Fibroblast of the conjunctiva (primary cell): ENCODE data around the gene KRTAP1-3.
"Not testable (repeated sequence)": the region's sequence is repeated elsewhere in the genome, so short reads cannot be mapped to it uniquely, and the experiment has no call there.

Source experiments
- DNase-seq: peaks from one replicate; pipeline ENCODE4 v3.0.0-alpha.2; 2010; ENCODE audit warnings: low read depth

Gene KRTAP1-3, protein sequence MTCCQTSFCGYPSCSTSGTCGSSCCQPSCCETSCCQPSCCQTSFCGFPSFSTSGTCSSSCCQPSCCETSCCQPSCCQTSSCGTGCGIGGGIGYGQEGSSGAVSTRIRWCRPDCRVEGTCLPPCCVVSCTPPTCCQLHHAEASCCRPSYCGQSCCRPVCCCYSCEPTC

DNA sequence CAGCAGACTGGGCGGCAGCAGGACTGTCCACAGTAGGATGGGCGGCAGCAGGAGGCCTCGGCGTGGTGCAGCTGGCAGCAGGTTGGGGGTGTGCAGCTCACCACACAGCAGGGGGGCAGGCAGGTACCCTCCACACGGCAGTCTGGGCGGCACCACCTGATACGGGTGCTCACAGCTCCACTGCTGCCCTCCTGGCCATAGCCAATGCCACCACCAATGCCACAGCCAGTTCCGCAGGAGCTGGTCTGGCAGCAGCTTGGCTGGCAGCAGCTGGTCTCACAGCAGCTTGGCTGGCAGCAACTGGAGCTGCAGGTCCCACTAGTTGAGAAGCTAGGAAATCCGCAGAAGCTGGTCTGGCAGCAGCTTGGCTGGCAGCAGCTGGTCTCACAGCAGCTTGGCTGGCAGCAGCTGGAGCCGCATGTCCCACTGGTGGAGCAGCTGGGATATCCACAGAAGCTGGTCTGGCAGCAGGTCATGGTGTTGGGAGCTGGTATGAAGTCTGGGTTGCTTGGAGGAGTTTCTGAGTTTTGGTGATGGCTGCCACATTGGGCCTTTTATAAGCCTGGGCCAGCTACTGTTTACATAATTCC, at the start of gene KRTAP1-3:
Gene KRTAP1-3, minus strand, starts transcription at position 529 of the 590 bp plus-strand sequence. Its CDS starts 53 bp downstream, at position 476.
- not testable (repeated sequence) for DNase-seq

DNA sequence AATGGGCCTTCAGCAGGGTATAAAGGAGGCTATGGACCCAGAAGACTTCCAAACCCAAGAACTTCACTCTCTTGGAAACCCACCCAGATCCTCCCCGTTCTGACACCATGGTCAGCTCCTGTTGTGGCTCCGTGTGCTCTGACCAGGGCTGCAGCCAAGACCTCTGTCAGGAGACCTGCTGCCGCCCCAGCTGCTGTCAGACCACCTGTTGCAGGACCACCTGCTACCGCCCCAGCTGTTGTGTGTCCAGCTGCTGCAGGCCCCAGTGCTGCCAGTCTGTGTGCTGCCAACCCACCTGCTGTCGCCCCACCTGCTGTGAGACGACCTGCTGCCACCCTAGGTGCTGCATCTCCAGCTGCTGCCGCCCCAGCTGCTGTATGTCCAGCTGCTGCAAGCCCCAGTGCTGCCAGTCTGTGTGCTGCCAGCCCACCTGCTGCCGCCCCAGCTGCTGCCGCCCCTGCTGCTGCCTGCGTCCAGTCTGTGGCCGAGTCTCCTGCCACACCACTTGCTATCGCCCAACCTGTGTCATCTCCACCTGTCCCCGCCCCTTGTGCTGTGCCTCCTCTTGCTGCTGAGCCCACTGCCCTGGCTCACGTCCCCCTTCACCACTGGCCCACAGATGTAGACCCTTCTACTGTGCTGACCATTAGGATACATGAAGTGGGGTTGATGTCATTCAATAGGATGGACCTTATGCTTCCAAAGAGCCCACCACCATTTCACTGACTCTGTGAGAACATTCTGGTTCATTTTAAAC, 49.6 kb upstream of the KRTAP1-3 start, which contains the start of gene KRTAP4-7:
Gene KRTAP4-7, plus strand, starts transcription at position 51 of the 757 bp plus-strand sequence. Its CDS starts 57 bp downstream, at position 108.
- DNase-seq = not testable (repeated sequence)

DNA sequence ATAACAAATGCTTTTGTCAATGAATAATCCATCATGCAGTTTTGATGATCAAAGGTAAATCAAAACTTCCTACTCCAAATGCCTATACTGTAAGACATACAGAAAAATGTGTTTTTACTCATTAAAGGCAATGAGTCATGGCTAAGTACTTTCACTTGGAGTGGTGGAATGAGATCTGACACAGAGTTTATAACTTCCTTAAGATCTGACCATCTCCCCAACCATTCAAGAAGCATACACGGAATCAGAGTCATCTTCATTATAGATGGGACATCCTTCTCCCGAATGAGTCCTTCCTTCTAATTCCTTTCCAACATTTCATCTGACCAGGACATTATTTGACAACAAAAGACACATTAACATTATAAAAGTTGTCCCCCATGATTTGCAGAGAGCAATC, 48.8 kb upstream of the KRTAP1-3 start:
- not testable (repeated sequence) for DNase-seq

DNA sequence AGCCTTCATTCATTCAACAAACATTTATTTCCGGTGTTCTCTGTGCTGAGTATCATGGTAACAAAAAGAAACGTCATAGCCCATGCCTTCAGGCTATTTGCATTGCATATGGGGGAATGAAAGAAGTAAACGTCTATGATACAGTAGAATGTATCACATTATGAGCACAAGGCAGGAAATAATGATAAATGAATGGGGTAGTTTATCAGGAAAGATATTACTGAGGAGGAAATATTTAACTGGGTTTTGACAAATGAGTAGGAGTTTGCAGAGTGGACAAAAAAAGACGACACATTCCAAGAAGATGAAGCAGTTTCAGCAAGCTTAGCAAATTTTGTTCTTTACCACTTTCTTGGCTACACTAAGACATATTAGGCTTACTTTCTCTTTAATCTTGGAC, 48.0 kb upstream of the KRTAP1-3 start:
- DNase-seq = no peak

DNA sequence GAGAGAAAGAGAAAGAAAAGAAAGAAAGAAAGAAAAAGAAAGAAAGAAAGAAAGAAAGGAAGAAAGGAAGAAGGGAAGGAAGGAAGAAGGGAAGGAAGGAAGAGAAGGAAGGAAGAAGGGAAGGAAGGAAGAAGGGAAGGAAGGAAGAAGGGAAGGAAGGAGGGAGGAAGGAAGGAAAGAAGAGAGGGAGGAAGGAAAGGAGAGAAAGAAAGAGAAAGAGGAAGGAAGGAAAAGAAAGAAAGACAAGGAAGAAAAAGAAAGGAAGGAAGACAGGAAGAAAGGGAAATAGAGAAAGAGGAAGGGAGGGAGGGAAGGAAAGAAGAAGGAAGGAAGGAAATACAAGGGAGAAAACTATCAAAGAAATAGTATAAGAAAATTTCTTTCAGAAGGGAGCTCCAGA, 42.1 kb upstream of the KRTAP1-3 start:
- no peak for DNase-seq

DNA sequence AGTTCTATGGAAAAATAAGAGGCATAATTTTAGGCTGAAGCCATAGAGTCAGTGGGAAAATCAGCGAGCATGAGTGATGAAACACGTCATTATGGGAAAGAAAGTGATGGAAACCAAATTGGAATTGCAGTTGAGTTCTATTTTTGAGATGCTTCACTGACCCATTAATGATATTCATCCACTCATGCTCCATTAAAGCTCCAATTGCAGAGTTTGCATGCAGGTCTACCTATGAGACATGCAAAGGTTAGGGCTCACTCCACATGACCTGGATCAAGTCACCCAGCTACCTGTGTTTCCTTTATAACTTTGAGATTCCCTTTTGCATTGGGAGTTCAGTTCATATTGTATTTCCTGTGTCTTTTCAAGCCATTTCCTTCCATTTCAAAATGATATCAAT, 39.0 kb upstream of the KRTAP1-3 start:
- no peak for DNase-seq

DNA sequence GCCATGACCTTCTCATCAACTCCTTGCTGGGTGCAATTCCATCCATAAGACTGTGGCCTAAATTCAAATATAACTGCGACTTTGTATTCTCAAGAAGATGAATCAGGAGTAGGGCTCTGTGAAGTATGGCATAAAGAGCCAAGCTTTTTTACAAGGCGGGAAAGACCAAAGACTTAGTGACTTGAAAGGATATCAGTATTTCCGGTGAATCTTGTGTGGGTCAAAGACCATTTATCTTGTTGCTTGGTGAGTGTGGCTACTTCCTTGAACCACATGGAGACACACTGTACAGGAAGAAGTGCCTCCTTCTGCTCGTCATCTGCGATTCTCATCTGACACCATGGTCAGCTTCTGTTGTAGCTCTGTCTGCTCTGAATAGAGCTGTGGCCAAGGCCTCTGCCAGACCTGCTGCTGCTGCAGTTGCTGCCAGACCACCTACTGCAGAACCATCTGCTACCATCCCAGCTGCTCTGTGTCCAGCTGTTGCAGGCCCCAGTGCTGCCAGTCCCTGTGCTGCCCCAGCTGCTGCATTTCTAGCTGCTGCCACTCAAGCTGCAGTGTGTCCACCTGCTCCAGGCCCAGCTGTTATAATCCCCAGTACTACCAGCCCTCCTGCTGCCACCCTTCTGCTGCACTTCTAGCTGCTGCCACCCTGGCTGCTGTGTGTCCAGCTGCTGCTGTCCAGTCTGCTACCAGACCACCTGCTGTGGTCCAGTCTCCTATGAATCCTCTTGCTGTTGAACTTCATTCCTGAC, 37.1 kb upstream of the KRTAP1-3 start:
- DNase-seq = no peak

DNA sequence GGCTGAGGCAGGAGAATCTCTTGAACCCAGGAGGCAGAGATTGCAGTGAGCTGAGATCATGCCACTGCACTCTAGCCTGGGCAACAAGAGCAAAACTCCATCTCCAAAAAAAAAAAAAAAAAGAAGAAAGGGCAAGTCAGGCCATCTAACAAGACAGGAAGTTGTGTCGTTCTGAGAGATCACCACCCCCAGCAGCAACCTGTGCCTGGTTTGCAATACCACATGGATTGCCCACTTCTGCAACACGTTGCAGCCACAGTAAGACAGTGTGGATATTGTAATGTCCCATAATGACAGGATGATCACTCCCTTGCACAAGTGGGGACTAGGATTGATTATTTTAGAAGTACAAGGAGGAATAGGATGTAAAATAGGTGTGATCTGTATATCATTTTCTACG, 34.4 kb upstream of the KRTAP1-3 start:
- no peak for DNase-seq

DNA sequence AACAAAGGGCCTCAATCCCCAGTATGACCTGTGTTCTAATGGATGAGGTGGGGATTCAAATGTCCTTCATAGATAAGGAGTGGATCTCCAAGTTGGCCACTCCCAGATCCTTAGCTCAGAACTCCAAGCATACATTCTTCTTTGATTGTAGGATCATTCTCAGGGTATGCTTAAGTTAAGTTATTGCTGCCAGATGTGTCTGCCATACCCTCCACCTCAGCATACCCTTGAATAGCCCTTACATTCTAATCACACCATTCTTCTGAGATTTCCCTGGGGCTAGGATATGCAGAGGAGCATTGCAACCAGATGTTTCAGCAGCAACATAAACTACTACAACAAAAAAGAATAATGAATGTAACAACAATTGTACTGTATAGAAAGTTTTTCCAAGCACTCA, 32.6 kb upstream of the KRTAP1-3 start:
- peak; percentile 59 for DNase-seq

DNA sequence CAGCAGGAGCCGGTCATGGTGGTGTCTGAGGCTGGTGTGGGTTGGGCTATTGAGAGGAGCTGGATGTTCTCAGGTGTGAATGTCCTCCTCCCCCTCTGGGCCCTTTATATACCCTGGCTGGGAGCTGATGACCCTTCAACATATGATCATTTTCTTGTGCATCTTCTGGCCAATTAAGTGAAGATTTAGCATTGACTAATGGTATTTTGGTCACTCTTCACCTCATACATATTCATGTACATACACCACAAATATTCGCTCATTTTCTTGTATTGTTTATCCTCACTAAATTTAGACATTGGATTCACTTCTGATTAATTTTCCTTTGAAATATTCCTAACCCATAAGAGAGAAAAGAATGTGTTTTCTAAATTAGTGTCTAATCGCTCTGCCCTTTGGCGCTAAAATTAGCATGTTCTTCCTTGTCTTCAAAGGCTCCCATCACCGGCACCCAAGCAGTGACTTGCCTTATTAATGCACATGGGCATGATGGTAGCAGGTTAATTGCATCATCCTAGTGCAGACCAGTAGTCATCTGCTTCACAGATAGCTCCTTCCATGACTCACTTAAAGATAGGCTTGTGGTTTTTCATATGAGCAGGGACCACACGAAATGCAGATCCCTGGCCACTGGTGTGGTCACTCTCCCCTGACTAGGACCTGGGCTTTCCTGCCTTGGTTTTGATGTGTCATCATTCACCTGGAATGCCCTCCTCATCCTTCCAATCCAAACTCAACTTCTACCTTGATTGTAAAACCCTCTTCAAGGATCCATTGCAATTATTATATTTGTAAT, 31.4 kb upstream of the KRTAP1-3 start, which contains the start of gene KRTAP2-4:
Gene KRTAP2-4, minus strand, starts transcription at position 51 of the 796 bp plus-strand sequence. Its CDS starts 34 bp downstream, at position 17.
- DNase-seq = no peak

DNA sequence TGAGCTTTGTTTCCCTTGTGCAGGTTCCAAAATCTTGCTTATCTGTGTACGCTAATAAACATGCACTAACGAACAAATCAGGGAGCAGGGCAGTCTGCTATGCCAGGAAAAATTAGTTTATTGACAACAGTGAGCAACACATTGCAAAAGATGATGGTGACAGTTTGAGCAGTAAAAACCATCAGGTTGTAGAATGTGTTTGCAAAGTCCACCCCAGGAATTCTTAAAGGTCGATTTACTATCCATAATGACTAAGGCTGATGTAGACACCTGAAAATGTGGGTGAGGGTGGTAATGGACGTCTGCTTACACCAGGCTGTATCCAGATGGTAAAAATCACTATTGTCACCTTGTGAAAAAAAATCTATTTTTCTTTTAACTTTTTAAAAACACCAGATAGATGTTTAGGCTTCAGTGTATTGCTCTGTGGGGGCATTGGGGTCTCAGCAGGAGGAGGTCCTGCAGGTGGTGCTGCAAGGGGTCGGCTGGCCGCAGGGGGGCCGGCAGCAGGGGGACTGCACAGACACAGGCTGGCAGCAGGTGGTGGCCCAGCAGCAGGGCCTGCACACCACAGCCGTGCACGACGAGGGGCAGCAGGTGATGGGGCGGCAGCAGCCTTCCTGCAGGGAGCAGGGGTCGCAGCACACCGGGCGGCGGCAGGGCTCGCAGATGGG, 30.5 kb upstream of the KRTAP1-3 start:
- DNase-seq = not testable (repeated sequence)

DNA sequence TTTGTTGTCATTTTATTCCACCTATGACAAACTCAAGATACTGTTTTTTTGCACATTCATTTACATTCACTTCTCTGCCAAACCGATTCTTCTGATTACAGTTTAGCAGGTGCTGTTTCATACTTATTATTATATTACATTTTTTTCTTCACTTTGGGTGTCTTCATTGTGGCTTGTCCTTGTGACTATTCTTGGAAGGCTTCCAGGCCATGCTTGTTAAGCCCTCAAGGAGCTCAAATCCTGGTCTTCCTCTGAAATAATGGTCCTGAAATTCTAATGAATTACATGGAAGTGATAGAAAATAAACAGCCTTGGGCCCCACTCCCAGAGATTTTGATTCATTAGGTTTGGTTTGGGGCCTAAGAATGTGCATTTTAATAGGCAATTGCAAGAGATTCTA, 29.6 kb upstream of the KRTAP1-3 start:
- DNase-seq = no peak

DNA sequence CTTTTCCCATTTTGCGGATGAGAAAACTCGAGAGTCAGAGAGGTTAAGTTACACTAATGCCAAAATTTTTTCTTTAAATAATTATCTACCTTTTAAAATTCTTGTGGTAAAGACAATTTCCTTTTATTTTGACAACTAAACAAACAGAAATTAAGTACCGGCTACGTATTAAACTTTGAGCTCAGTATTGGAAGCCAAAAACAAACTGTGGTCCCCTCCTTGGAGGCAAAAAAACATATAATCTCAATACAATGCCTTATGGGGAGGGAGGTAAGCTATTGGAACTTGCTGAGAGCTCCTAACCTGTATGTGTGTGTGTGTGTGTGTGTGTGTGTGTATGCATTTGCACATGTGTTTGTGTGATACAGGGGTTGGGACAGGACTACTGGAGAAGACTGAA, 28.8 kb upstream of the KRTAP1-3 start:
- no peak for DNase-seq

DNA sequence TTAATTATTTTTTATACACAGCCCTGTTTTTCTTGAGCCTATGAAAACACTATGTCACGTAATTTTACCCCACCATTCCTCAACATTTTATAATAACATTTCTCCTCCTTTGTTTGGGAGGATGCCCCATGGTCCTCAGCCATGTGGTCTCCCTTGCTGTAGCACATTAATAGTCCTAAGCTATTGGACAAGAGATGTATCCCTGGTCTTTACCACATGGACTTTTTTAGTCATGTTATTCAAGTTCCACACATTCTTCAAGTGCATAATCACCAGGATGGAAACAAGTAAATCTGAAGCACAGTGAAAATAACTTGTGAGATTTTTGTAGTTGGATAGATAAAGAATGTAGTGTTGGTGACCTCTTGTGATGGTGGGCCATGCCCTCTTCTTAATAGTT, 27.3 kb upstream of the KRTAP1-3 start:
- peak; percentile 75 for DNase-seq

DNA sequence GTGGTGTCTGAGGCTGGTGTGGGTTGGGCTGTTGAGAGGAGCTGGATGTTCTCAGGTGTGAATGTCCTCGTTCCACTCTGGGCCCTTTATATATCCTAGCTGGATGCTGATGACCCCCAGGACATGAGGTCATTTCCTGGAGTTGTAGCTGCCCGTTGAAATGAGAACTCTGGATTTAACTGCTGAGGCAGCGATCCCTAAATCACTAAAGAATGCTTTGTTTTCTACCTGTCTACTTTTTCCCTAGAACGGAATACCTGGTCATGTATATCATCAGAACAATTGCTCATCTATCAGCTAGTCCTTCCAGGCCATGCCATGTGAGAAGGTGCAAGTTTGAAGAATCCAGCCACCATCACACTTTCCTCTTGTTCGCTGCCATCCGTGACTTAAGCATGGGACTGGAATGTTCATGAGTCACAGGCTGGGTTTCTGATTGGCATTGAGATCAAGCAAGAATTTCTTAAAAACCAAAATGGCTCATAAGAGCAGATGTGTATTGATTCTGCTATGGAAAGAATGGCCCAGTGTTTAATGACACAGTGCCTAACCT, 25.5 kb upstream of the KRTAP1-3 start, which contains the start of gene KRTAP2-3:
Gene KRTAP2-3, minus strand, starts transcription at position 63 of the 553 bp plus-strand sequence. CDS start 64 bp downstream, outside the sequence.
- peak; percentile 54 for DNase-seq

DNA sequence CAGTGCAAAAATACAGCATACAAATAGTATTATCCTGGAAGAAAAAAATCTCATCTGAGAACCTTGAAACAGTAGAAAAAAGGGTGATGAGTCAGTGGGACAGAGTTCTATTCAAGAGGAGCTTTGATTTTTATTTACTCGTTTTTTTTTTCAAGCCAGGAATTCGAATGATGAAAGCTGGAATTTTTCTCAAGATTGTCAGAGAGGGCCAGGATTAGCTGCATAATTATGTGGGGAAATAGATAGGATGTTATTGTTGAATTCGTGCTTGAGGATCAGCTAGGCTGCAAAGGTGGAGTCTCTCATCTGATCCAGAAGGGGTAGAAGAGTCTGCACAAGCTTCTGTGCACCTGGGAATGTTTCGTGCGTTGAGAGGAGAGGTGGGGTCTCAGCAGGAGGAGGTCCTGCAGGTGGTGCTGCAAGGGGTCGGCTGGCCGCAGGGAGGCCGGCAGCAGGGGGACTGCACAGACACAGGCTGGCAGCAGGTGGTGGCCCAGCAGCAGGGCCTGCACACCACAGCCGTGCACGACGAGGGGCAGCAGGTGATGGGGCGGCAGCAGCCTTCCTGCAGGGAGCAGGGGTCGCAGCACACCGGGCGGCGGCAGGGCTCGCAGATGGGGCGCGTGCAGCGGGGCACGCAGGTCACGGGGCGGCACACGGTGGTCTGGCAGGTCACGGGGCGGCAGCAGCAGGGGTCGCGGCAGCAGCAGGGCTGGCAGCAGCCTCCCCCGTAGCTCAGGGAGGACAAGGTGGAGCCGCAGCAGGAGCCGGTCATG, 24.8 kb upstream of the KRTAP1-3 start:
- not testable (repeated sequence) for DNase-seq

DNA sequence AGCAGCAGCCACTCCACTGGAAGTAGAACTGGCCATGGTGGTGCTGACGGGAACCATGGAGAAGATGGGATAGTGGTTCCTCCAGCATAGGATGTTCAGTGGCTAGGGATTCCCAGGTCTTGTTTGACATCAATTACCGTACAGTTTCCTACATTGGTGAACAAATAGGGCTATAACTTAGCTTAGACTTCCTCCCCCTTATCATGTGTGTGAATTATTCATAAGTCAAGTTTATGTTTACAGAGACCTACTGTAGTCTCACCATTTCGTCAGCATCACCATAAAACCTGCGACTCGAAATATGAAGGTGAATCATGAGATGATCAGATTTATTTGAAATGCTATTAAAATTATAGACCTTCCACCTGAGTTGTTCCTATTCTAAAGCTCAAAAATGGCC, 24.1 kb upstream of the KRTAP1-3 start:
- DNase-seq = no peak

DNA sequence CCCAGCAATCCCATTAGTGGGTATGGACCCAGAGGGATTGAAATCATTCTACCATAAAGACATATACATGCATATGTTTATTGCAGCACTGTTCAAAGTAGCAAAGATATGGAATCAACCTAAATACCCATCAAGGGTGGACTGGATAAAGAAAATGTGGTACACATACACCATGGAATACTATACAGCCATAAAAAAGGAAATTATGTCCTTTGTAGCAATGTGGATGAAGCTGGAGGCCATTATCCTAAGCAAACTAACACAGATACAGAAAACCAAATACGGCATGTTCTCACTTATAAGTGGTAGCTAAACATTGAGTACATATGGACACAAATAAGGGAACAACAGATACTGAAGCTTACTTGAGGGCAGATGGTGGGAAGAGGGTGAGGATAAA, 22.9 kb upstream of the KRTAP1-3 start:
- DNase-seq = no peak

DNA sequence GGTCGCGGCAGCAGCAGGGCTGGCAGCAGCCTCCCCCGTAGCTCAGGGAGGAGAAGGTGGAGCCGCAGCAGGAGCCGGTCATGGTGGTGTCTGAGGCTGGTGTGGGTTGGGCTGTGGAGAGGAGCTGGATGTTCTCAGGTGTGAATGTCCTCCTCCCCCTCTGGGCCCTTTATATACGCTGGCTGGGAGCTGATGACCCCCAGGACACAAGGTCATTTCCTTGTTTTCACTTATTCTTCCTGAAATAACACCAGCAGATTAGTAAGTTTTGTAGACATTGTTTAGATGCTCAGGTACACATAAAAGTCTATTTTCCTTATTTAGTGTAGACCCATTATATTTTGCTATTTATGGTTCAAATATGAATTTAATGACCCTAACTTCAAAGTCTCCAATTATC, 20.5 kb upstream of the KRTAP1-3 start, which contains the start of gene KRTAP2-2:
Gene KRTAP2-2, minus strand, starts transcription at position 101 of the 400 bp plus-strand sequence. Its CDS starts 19 bp downstream, at position 82.
- DNase-seq = not testable (repeated sequence)
